ENCODE data around the gene MLXIP.

MLXIP gene

DNA sequence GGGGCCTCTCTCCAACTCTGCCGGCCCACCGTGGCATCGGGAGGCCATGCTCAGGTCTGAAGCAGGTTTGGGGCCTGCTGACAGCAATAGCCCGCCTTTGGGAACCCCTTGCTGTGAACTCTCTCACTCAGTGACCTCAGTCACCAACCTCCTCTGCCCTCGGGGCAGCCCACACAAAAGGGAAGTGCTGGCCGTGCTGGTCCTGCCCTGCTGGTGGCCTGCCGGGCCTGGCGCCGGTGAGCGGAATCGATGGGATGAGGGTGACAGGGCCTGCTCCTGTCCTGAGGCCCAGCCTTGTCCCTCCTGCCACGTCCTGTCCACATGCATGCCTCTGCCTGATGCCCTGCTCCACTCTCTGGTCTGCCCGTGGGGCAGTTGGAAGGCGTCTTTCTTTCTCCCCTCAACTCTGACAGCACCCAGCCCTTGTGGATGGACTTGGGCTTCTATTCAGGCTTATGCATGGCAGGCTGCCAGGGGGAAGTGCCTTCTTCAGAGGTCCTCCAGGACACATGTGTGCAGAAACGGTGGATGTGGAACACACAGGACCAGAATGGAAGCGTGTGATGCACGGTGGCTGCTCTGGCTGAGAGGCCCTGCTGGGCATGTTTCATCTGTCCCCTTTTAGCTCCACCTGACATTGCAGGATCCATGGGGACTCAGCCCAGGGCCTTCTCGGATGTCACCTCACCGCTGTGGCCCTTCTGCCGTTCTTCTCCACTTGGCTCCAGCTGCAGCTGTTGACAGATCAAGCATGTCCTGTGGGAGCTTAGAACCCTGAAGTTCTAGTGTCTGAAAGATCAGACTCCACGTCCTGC, 63.6 kb downstream of the MLXIP start:
- Histone ChIP-seq H3K27me3 (ENCODE audit: control insufficient read depth, insufficient read depth, low read length) (no peaks in the 10 kb centered on the region), H3K4me3 (ENCODE audit: low read depth, low read length) (no peak overlapping the region), H3K4me1 (ENCODE audit: control insufficient read depth, insufficient read depth, low read length) (peaks cover 2% of the 10 kb centered on the region; the same call in 1 of the 2 replicates), H3K27ac (ENCODE audit: low read depth, low read length) (no peak overlapping the region), H3K9me3 (ENCODE audit: control insufficient read depth, insufficient read depth, low read length) (peaks cover 26% of the 10 kb centered on the region), H3K9ac (ENCODE audit: low read depth, low read length) (no peak overlapping the region), H3K36me3 (ENCODE audit: control insufficient read depth, insufficient read depth, low read length) (peaks cover 28% of the 10 kb centered on the region)

DNA sequence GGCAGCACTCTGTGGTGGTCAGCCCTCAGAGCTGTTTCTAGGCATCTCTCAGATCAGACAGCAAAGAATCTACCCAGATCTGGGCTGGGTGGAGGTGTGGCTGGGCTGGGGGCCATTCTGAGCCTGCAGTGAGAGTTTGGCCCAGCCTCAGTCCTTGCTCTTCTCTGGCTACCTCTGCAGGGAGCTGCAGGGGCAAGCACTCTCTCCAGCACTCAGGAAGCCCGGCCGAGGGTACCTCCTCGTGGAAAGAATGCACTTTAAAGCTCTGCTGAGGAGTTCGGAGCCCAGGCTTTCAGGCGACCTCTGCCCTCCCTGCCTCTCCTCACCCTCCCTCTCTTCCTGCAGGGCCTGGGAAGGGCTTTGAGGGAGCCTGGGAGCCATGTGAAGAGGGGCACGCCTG, 64.3 kb downstream of the MLXIP start:
- Histone ChIP-seq H3K4me3 (ENCODE audit: low read depth, low read length) (no peak overlapping the region), H3K9ac (ENCODE audit: low read depth, low read length) (no peak overlapping the region), H3K36me3 (ENCODE audit: control insufficient read depth, insufficient read depth, low read length) (peaks cover 28% of the 10 kb centered on the region), H3K27ac (ENCODE audit: low read depth, low read length) (no peak overlapping the region), H3K27me3 (ENCODE audit: control insufficient read depth, insufficient read depth, low read length) (no peaks in the 10 kb centered on the region), H3K4me1 (ENCODE audit: control insufficient read depth, insufficient read depth, low read length) (no peaks in the 10 kb centered on the region), H3K9me3 (ENCODE audit: control insufficient read depth, insufficient read depth, low read length) (peaks cover 26% of the 10 kb centered on the region)

DNA sequence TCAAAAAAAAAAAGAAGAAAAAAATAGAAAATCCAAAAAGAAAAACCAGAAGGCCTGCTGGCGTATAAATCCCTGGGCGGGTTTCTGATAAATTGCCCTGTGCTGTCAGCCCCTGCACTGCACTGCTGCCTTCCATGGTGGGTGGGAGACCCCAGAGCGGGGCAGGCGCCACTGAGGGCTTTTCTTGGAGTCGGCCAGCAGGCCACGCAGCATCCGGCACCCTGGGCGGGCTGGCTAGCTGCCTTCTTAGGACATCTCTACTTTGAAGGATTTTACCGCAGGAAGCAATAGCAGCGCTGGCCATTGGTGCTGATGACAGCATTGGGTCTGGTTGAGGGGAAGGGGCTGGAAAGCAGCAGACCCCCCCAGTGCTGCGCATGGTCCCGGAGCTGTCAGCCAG, 66.3 kb downstream of the MLXIP start:
- Histone ChIP-seq H3K27me3 (ENCODE audit: control insufficient read depth, insufficient read depth, low read length) (no peaks in the 10 kb centered on the region), H3K9ac (ENCODE audit: low read depth, low read length) (no peak overlapping the region), H3K4me3 (ENCODE audit: low read depth, low read length) (no peak overlapping the region), H3K27ac (ENCODE audit: low read depth, low read length) (no peak overlapping the region), H3K9me3 (ENCODE audit: control insufficient read depth, insufficient read depth, low read length) (peaks cover 26% of the 10 kb centered on the region), H3K4me1 (ENCODE audit: control insufficient read depth, insufficient read depth, low read length) (no peaks in the 10 kb centered on the region), H3K36me3 (ENCODE audit: control insufficient read depth, insufficient read depth, low read length) (peaks cover 24% of the 10 kb centered on the region)

DNA sequence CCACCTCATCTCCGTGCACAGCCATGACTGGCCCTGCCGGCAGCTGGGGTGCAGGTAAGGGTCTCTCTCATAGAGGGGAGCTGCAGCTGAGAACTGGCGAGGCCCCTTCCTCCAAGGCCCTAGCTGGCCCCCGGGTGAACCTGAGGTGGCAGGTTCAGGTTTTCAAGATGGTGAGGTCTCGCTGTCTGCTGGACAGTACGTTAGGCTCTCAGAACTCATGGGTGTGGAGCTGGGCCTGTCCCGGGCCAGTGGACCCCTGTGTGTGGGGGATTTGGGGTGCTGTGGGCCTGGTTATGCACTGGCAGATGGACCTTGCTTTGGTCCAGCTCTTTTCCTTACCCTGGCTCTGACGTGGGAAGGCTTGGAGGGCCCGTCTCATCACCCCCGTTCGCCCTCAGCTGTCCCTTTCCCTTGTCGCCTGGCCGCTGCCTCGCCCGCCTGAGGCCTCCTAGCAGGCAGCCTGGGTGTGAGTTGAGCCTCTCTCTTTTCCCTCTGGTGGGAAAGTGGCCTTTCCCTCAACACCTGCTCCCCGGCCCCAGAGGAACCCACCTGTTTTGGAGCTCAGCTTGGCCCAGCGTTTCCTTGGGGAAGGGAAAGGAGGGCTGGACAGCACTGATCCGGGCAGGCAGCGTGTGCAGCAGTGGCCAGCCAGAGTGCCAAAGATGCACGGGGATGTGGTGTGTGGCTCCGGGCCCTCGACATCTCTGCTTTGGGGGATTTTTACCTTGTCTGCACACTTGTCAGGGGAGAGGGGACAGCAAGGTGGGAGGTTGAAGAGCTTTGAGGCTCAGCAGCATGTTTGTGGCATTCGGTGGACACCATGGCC, 67.2 kb downstream of the MLXIP start:
- Histone ChIP-seq H3K4me1 (ENCODE audit: control insufficient read depth, insufficient read depth, low read length) (no peaks in the 10 kb centered on the region), H3K9ac (ENCODE audit: low read depth, low read length) (no peak overlapping the region), H3K9me3 (ENCODE audit: control insufficient read depth, insufficient read depth, low read length) (peaks cover 26% of the 10 kb centered on the region), H3K36me3 (ENCODE audit: control insufficient read depth, insufficient read depth, low read length) (peaks cover 21% of the 10 kb centered on the region), H3K4me3 (ENCODE audit: low read depth, low read length) (no peak overlapping the region), H3K27ac (ENCODE audit: low read depth, low read length) (no peak overlapping the region), H3K27me3 (ENCODE audit: control insufficient read depth, insufficient read depth, low read length) (no peaks in the 10 kb centered on the region)

DNA sequence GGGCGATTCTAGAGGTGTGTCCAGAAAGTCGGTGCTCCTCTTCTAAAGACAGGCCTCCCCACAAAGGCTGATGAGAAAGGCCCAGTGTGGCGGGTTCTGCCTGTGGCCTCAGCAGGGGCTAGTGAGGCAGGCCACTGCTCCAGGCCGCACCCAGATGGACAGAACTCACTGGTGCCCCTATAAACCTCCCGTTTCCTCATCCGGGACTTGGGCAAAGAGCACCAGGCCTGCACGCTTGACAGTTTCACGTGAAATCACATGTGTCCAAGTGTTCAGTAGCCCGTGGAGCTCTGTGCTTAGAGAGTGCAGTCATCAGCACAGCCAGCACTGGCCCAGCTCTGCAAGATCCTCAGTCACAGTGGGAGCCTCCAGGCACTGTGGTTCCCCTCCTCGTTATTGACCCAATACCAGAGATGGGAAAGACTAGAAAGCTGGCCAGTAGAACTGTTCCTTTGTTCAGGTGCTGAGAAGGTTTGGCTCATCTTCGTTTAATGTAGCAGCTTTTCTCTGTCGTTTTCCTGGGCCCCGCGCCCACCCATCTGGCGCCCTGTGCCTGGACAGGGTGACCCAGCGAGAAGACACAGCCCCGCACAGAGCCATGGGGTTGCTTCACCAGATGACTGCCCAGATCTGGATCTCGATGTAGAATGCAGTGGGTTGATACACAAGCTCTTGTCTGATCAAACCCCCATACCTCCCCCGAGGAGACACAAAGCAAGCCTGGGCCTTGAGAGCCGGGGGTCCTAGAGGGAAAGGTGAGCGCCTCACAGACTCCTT, 69.1 kb downstream of the MLXIP start:
- Histone ChIP-seq H3K36me3 (ENCODE audit: control insufficient read depth, insufficient read depth, low read length) (peaks cover 7% of the 10 kb centered on the region), H3K27me3 (ENCODE audit: control insufficient read depth, insufficient read depth, low read length) (no peaks in the 10 kb centered on the region), H3K9ac (ENCODE audit: low read depth, low read length) (no peak overlapping the region), H3K4me1 (ENCODE audit: control insufficient read depth, insufficient read depth, low read length) (no peaks in the 10 kb centered on the region), H3K9me3 (ENCODE audit: control insufficient read depth, insufficient read depth, low read length) (peaks cover 7% of the 10 kb centered on the region), H3K4me3 (ENCODE audit: low read depth, low read length) (no peak overlapping the region), H3K27ac (ENCODE audit: low read depth, low read length) (no peak overlapping the region)

DNA sequence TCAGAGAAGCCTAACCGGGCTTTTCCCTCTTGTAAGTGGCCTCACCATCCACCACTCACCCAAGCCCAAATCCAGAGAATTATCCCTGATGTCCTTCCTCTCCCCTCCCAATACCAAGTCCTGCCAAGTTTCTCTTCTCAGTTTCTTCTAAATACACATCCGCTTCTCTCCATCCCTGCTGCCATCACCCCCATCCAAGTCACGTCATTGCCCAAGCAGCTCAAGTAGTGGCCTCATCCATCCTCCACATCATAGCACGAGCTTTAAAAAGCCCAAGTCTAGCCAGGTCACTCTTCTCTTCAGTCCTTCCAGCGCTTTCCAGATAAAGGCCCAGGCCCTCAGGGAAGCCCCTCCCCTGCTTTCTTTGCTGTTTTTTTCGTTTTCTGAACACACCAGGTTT, 70.1 kb downstream of the MLXIP start:
- Histone ChIP-seq H3K9ac (ENCODE audit: low read depth, low read length) (no peak overlapping the region), H3K9me3 (ENCODE audit: control insufficient read depth, insufficient read depth, low read length) (no peaks in the 10 kb centered on the region), H3K4me1 (ENCODE audit: control insufficient read depth, insufficient read depth, low read length) (no peaks in the 10 kb centered on the region), H3K4me3 (ENCODE audit: low read depth, low read length) (no peak overlapping the region), H3K27me3 (ENCODE audit: control insufficient read depth, insufficient read depth, low read length) (no peaks in the 10 kb centered on the region), H3K27ac (ENCODE audit: low read depth, low read length) (no peak overlapping the region), H3K36me3 (ENCODE audit: control insufficient read depth, insufficient read depth, low read length) (no peaks in the 10 kb centered on the region)

DNA sequence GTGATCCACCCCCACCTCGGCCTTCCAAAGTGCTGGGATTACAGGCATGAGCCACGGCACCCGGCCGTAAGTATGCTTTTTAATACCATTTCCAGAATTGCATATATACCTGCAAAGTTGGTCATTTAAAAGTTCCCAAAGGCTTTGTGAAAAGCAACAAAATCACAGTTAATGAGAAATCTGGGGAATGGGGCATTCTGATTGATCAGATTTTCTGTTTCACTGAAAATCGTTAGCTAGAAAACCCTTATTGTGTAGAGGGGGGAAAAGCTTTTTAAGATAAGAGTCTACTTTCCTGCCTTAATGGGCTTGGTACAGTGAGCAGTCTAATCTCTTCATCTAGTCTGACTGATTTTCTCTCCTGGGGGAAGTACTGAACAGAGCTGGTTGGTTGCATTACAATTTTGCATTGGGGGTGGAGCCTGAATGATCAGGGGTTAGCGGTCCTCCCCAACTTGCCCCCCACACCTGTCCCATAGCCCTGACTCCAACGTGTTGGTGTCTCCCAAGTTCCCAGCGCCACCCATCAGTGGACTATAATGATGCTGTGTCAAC, 71.6 kb downstream of the MLXIP start:
- Histone ChIP-seq H3K27me3 (ENCODE audit: control insufficient read depth, insufficient read depth, low read length) (no peaks in the 10 kb centered on the region), H3K9me3 (ENCODE audit: control insufficient read depth, insufficient read depth, low read length) (no peaks in the 10 kb centered on the region), H3K27ac (ENCODE audit: low read depth, low read length) (no peak overlapping the region), H3K36me3 (ENCODE audit: control insufficient read depth, insufficient read depth, low read length) (no peaks in the 10 kb centered on the region), H3K4me3 (ENCODE audit: low read depth, low read length) (no peak overlapping the region), H3K9ac (ENCODE audit: low read depth, low read length) (no peak overlapping the region), H3K4me1 (ENCODE audit: control insufficient read depth, insufficient read depth, low read length) (no peaks in the 10 kb centered on the region)

DNA sequence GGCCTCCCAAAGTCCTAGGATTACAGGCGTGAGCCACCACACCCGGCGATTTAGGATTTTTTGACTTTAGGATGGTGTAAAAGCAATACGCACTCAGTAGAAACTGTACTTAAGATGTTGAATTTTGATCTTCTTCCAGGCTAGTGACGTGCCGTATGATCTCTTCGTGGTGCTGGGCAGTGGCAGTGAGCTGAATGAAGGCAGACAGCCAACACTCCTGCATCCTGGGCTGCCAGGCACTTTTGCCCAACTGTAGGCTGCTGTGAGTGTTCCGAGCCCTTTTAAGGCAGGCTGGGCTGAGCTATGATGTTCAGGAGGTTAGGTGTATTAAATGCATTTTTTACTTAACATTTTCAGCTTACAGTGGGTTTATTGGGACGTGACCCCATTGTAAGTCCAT, 74.2 kb downstream of the MLXIP start:
- Histone ChIP-seq H3K36me3 (ENCODE audit: control insufficient read depth, insufficient read depth, low read length) (no peaks in the 10 kb centered on the region), H3K4me1 (ENCODE audit: control insufficient read depth, insufficient read depth, low read length) (no peaks in the 10 kb centered on the region; the same call in 1 of the 2 replicates), H3K9ac (ENCODE audit: low read depth, low read length) (no peak overlapping the region), H3K27ac (ENCODE audit: low read depth, low read length) (no peak overlapping the region), H3K27me3 (ENCODE audit: control insufficient read depth, insufficient read depth, low read length) (no peaks in the 10 kb centered on the region), H3K4me3 (ENCODE audit: low read depth, low read length) (no peak overlapping the region), H3K9me3 (ENCODE audit: control insufficient read depth, insufficient read depth, low read length) (no peaks in the 10 kb centered on the region)

DNA sequence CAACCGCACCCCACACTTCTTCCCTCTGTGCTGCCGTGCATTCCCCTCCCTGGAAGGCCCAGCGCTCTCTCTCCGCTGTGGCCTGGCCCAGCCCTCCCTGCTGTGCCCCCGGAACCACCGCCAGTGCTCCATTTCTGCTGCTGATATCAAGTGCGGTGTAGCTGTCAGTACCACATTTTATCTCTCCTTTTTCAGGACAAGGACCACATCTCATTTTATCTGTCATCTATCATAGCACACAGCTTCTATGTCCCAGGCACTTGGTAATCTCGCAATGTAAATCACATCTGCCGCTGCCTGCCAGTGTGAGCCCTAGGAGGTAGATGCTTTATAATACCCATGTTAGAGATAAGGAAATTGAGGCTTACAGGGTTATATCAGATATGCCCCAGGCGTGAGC, 77.1 kb downstream of the MLXIP start:
- H3K36me3 ChIP-seq (ENCODE audit: control insufficient read depth, insufficient read depth, low read length) = no peaks in the 10 kb centered on the region
- no peaks in the 10 kb centered on the region; the same call in 1 of the 2 replicates for H3K4me1 ChIP-seq (ENCODE audit: control insufficient read depth, insufficient read depth, low read length)
- no peaks in the 10 kb centered on the region for H3K27me3 ChIP-seq (ENCODE audit: control insufficient read depth, insufficient read depth, low read length)
- no peaks in the 10 kb centered on the region for H3K9me3 ChIP-seq (ENCODE audit: control insufficient read depth, insufficient read depth, low read length)
- H3K9ac ChIP-seq (ENCODE audit: low read depth, low read length) = no peak overlapping the region
- H3K4me3 ChIP-seq (ENCODE audit: low read depth, low read length) = no peak overlapping the region
- no peak overlapping the region for H3K27ac ChIP-seq (ENCODE audit: low read depth, low read length)

DNA sequence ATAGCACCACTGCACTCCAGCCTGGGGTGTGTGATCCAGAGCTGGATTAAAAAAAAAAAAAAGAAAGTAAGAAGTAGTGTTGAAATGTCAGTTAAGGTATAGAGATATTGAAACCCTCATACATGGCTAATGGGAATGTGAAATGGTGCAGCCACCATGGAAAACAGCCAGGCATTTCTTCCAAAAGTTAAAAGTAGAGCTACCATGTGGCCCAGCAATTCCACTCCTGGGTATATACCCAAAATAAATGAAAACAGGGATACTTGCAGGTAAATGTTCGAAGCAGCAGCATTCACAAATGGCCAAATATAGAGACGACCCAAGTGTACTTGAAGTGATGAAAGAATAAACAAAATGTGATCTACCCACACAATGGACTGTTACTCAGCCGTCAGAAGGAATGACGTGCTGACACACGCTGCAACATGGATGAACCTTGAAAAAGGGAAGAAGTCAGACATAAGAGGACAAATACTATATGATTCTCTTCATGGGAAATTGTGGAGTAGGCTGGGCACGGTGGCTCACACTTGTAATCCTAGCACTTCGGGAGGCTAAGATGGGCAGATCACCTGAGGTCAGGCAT, 80.2 kb downstream of the MLXIP start:
- no peak overlapping the region for H3K27ac ChIP-seq (ENCODE audit: low read depth, low read length)
- no peaks in the 10 kb centered on the region for H3K27me3 ChIP-seq (ENCODE audit: control insufficient read depth, insufficient read depth, low read length)
- no peaks in the 10 kb centered on the region for H3K36me3 ChIP-seq (ENCODE audit: control insufficient read depth, insufficient read depth, low read length)
- no peaks in the 10 kb centered on the region for H3K9me3 ChIP-seq (ENCODE audit: control insufficient read depth, insufficient read depth, low read length)
- no peak overlapping the region for H3K9ac ChIP-seq (ENCODE audit: low read depth, low read length)
- no peaks in the 10 kb centered on the region; the same call in 1 of the 2 replicates for H3K4me1 ChIP-seq (ENCODE audit: control insufficient read depth, insufficient read depth, low read length)
- no peak overlapping the region for H3K4me3 ChIP-seq (ENCODE audit: low read depth, low read length)

All from HUES48 (cell line).